Measurements from ENCODE around the gene XXYLT1. TPM values are rescaled to one million over a fixed set of nuclear protein-coding genes. Genes with fewer than 3 reads are reported as not detected.

XXYLT1 gene
- total and polyA plus RNA-seq, 2 of the 4 experiments (the other 2 are of a cell fraction): 14.7 to 18.1 TPM

GRCh38 chr3:195208183-195208582 lies 62.8 kb downstream of the XXYLT1 start:
- H2AFZ ChIP-seq (replicated peaks; ENCODE audit: low read length, poor library complexity): no peak overlapping the region
- intact Hi-C loops (cut with micrococcal nuclease) (no loop called here), in situ Hi-C loops (cut with MboI; ENCODE audit: low sequenced_read_pairs) (no loop called here), dilution Hi-C loops (cut with HindIII; ENCODE audit: low sequenced_read_pairs, unreplicated experiment) (no loop called here)
- H3K14ac ChIP-seq (replicated peaks; ENCODE audit: low read depth, low read length): peak overlapping the region; percentile 63
- H3K9me1 ChIP-seq (ENCODE audit: insufficient read depth, low read length): peaks cover 25% of the 10 kb centered on the region
- H4K5ac ChIP-seq (ENCODE audit: low read depth, low read length): peak overlapping the region; percentile 39; the same call in 1 of the 2 replicates
- peak overlapping the region; percentile 31 for H2AK9ac ChIP-seq (replicated peaks; ENCODE audit: low read depth, low read length, poor library complexity)
- TF ChIP-seq NFE2L2 (IDR thresholded peaks at IDR 0.05; ENCODE audit: low read depth, low read length): no peak
- TF ChIP-seq MXI1 (IDR thresholded peaks at IDR 0.05; ENCODE audit: borderline replicate concordance, low read depth, low read length): no peak
- TF ChIP-seq POLR2A (IDR thresholded peaks at IDR 0.05; ENCODE audit: low read depth, low read length): no peak
- TF ChIP-seq ELK1 (IDR thresholded peaks at IDR 0.05; ENCODE audit: borderline replicate concordance, low read depth, low read length): no peak
- TF ChIP-seq CEBPB (IDR thresholded peaks at IDR 0.05; ENCODE audit: low read depth, low read length): no peak
- no peak for TF ChIP-seq BHLHE40 (IDR thresholded peaks at IDR 0.05; ENCODE audit: low read depth, low read length)
- TF ChIP-seq FOS (IDR thresholded peaks at IDR 0.05; ENCODE audit: low read depth, low read length): no peak
- TF ChIP-seq MAFK (IDR thresholded peaks at IDR 0.05; ENCODE audit: low read depth, low read length): no peak
- no peak for TF ChIP-seq MAZ (IDR thresholded peaks at IDR 0.05; ENCODE audit: borderline replicate concordance, low read depth, low read length)
- no peak for TF ChIP-seq RFX5 (IDR thresholded peaks at IDR 0.05; ENCODE audit: low read depth, low read length)
- no peak for TF ChIP-seq SMC3 (IDR thresholded peaks at IDR 0.05; ENCODE audit: low read depth, low read length)
- no peak for TF ChIP-seq RCOR1 (IDR thresholded peaks at IDR 0.05; ENCODE audit: insufficient replicate concordance, low read length)
- no peak for TF ChIP-seq USF2 (IDR thresholded peaks at IDR 0.05; ENCODE audit: low read depth, low read length)
- H3K4me1 ChIP-seq (ENCODE audit: control insufficient read depth, insufficient read depth, low read length): peaks cover 41% of the 10 kb centered on the region
- H4K91ac ChIP-seq (ENCODE audit: insufficient read depth, low read depth, low read length): peak overlapping the region; percentile 96; the same call in 1 of the 2 replicates
- H3K4me3 ChIP-seq (ENCODE audit: insufficient read depth, low read depth, low read length): no peak overlapping the region
- H2BK20ac ChIP-seq (ENCODE audit: low read depth, low read length): peak overlapping the region; percentile 51; the same call in 1 of the 2 replicates
- DNase-seq (no peak), ATAC-seq (ENCODE audit: low read depth) (no peak)
- H2BK15ac ChIP-seq (ENCODE audit: low read depth, low read length): peak overlapping the region; percentile 41; the same call in 1 of the 3 replicates
- no peak overlapping the region for H3K23ac ChIP-seq (ENCODE audit: low read depth, low read length)
- H3K4me2 ChIP-seq (ENCODE audit: low read depth, low read length): no peak overlapping the region
- no peak overlapping the region for H3K9ac ChIP-seq (ENCODE audit: low read depth, low read length)
- BruUV-seq (replicated peaks): no TSS peak
- peak overlapping the region; percentile 42 to 96; a peak in 2 of 4 replicates for H4K8ac ChIP-seq (ENCODE audit: low read depth in 2 of 2, low read length in 2 of 2)
- peak overlapping the region; percentile 30; the same call in 1 of the 2 replicates for H3K18ac ChIP-seq (ENCODE audit: low read depth, low read length)
- no peak overlapping the region for H3K56ac ChIP-seq (ENCODE audit: extremely low read depth, insufficient read depth, low read length)
- 80% methylated on average over 1 of the region's 9 CpGs; no CpG with 5 or more reads in 1 of the 2 experiments for WGBS, 2 experiments (ENCODE audit: extremely low coverage in 2 of 2, insufficient read length in 1 of 2)
- H4K20me1 ChIP-seq (ENCODE audit: insufficient read depth, low read length): no peaks in the 10 kb centered on the region
- peak overlapping the region; percentile 15 for H3K27ac ChIP-seq (ENCODE audit: insufficient read depth, low read length)
- H3K9me3 ChIP-seq (ENCODE audit: control insufficient read depth, insufficient read depth, low read length): no peaks in the 10 kb centered on the region; the same call in 1 of the 2 replicates
- peak overlapping the region; percentile 92; the same call in 1 of the 2 replicates for H2AK5ac ChIP-seq (ENCODE audit: low read depth, low read length)
- H3K27me3 ChIP-seq (ENCODE audit: control insufficient read depth, insufficient read depth, low read length): no peaks in the 10 kb centered on the region
- ChIA-PET CTCF (no interaction called here), POLR2A (ENCODE audit: unreplicated experiment) (no interaction called here)
- H3K79me1 ChIP-seq (ENCODE audit: low read depth in 1 of 2, low read length in 2 of 2): peaks cover 34 to 68% of the 10 kb centered on the region in 2 experiments
- H2BK120ac ChIP-seq (ENCODE audit: low read depth, low read length): peak overlapping the region; percentile 97
- H3K36me3 ChIP-seq (ENCODE audit: control insufficient read depth, insufficient read depth, low read length): no peaks in the 10 kb centered on the region
- H3K4ac ChIP-seq (ENCODE audit: low read depth, low read length): peak overlapping the region; percentile 34
- peak overlapping the region; percentile 6 for H2BK5ac ChIP-seq (ENCODE audit: low read depth, low read length, poor library complexity, severe bottlenecking)

Measured in IMR-90 (cell line).